ENCODE measurements around the gene ETV5. TPM values are rescaled to one million over a fixed set of nuclear protein-coding genes. Genes with fewer than 3 reads are reported as not detected.

ETV5 gene
- total RNA-seq, 2 donors from 2014 or later: 56.4 to 84.1 TPM

DNA sequence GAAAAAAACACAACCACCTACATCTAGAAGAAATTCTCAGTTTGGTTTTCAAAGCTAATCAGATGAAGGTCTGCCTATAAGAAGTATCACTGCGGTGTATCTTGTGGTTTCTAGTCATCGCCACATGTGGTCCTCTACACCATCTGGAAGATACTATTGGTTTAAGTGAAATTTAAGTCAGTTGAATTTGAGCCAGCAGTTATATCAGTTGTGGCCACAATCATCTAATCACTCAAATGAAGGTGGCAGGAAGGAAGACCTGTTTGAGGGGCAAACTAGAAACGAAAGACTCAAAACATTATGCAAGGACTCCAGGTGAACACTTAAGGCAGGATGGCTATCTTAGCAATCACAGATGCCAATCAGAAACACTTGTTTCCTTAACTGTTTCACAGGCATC is 48.7 kb downstream of the ETV5 start:
- peaks cover 85% of the 10 kb centered on the region for H3K36me3 Mint-ChIP-seq (ENCODE audit: low read depth)

DNA sequence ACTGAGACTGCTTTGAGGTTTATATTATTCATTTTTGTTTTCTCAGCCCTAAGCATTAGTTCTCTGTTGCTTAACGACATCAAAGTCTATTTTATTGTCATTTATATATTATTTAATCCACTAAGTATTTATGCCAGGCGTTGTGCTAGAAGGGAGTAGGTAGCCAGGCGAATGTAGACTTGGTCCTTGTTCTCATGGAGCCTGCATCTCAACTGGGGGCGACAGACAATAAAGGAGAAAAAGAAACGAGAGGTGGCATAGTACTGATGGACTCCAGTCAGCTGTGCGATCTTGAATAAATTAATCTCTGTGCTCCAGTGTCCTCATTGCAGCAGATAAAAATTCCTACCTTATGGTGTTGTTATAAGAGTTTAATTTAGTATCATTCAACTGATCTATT is 49.7 kb downstream of the ETV5 start:
- Histone ChIP-seq H3K4me3 (ENCODE audit: low read length) (no peak overlapping the region), H3K36me3 (ENCODE audit: control insufficient read depth, insufficient read depth, low read length) (peaks cover 71% of the 10 kb centered on the region), H3K4me1 (ENCODE audit: control insufficient read depth, insufficient read depth, low read length) (no peaks in the 10 kb centered on the region), H3K9me3 (ENCODE audit: control insufficient read depth, low read length) (no peaks in the 10 kb centered on the region), H3K27ac (ENCODE audit: low read depth, low read length) (no peak overlapping the region), H3K9ac (ENCODE audit: extremely low read depth, low read length, poor library complexity, severe bottlenecking) (no peak overlapping the region), H3K27me3 (ENCODE audit: control insufficient read depth, insufficient read depth, low read length, poor library complexity, severe bottlenecking) (no peaks in the 10 kb centered on the region)
- no peak overlapping the region for H3K4me3 Mint-ChIP-seq
- TF ChIP-seq, protein P1, sequence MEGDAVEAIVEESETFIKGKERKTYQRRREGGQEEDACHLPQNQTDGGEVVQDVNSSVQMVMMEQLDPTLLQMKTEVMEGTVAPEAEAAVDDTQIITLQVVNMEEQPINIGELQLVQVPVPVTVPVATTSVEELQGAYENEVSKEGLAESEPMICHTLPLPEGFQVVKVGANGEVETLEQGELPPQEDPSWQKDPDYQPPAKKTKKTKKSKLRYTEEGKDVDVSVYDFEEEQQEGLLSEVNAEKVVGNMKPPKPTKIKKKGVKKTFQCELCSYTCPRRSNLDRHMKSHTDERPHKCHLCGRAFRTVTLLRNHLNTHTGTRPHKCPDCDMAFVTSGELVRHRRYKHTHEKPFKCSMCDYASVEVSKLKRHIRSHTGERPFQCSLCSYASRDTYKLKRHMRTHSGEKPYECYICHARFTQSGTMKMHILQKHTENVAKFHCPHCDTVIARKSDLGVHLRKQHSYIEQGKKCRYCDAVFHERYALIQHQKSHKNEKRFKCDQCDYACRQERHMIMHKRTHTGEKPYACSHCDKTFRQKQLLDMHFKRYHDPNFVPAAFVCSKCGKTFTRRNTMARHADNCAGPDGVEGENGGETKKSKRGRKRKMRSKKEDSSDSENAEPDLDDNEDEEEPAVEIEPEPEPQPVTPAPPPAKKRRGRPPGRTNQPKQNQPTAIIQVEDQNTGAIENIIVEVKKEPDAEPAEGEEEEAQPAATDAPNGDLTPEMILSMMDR (conservative IDR thresholded peaks at IDR 0.05): no peak
- peaks cover 82% of the 10 kb centered on the region for H3K36me3 Mint-ChIP-seq (ENCODE audit: low read depth)
- H3K27ac Mint-ChIP-seq: no peak overlapping the region
- DNase-seq: no peak
- WGBS, 2 experiments (ENCODE audit: insufficient coverage in 1 of 2, insufficient read length in 1 of 2): 91 to 100% methylated on average over 3 to 5 of the region's 6 CpGs
- H3K4me1 Mint-ChIP-seq: no peaks in the 10 kb centered on the region
- H3K27me3 Mint-ChIP-seq (ENCODE audit: insufficient read depth): no peaks in the 10 kb centered on the region
- H3K9me3 Mint-ChIP-seq: no peaks in the 10 kb centered on the region

More for the DNA sequence above, 48.7 kb downstream of the ETV5 start:
- H3K27me3 Mint-ChIP-seq (ENCODE audit: insufficient read depth): no peaks in the 10 kb centered on the region
- no peak overlapping the region for H3K4me3 Mint-ChIP-seq
- 96 to 100% methylated on average over 2 to 3 of the region's 3 CpGs for WGBS, 2 experiments (ENCODE audit: insufficient coverage in 1 of 2, insufficient read length in 1 of 2)
- H3K36me3 ChIP-seq (ENCODE audit: control insufficient read depth, insufficient read depth, low read length): peaks cover 73% of the 10 kb centered on the region
- H3K27me3 ChIP-seq (ENCODE audit: control insufficient read depth, insufficient read depth, low read length, poor library complexity, severe bottlenecking): no peaks in the 10 kb centered on the region
- H3K4me1 Mint-ChIP-seq: no peaks in the 10 kb centered on the region
- H3K4me1 ChIP-seq (ENCODE audit: control insufficient read depth, insufficient read depth, low read length): no peaks in the 10 kb centered on the region
- H3K9ac ChIP-seq (ENCODE audit: extremely low read depth, low read length, poor library complexity, severe bottlenecking): no peak overlapping the region
- H3K9me3 Mint-ChIP-seq: no peaks in the 10 kb centered on the region
- no peak overlapping the region for H3K4me3 ChIP-seq (ENCODE audit: low read length)
- no peak overlapping the region for H3K27ac ChIP-seq (ENCODE audit: low read depth, low read length)
- H3K27ac Mint-ChIP-seq: no peak overlapping the region
- DNase-seq: no peak
- TF ChIP-seq, protein P1 (conservative IDR thresholded peaks at IDR 0.05): no peak
- no peaks in the 10 kb centered on the region for H3K9me3 ChIP-seq (ENCODE audit: control insufficient read depth, low read length)

DNA sequence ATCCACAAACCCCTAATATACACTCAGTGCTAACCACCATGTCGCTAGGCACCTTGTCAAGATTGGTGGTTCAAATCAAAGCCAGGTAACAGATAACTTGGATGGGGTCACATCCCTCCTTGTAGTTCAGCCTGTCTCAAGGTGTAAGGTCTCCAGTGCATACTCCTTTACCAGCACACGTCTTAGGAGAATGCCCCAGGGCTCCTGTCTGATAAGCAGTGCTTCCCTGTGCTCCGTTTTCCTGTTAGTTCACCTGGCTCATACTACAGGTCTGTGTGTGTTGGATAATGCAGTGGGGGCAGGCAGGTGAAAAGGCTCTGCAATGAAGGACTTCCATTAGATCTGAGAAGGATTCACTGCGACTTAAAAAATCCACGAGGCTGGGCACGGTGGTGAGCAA is 50.7 kb downstream of the ETV5 start:
- H3K4me3 Mint-ChIP-seq: no peak overlapping the region
- no peaks in the 10 kb centered on the region for H3K27me3 Mint-ChIP-seq (ENCODE audit: insufficient read depth)
- TF ChIP-seq, protein P1 (conservative IDR thresholded peaks at IDR 0.05): no peak
- H3K9ac ChIP-seq (ENCODE audit: extremely low read depth, low read length, poor library complexity, severe bottlenecking): no peak overlapping the region
- peak overlapping the region; percentile 50 for H3K27ac Mint-ChIP-seq
- no peaks in the 10 kb centered on the region for H3K27me3 ChIP-seq (ENCODE audit: control insufficient read depth, insufficient read depth, low read length, poor library complexity, severe bottlenecking)
- no peak overlapping the region for H3K4me3 ChIP-seq (ENCODE audit: low read length)
- no peaks in the 10 kb centered on the region for H3K9me3 ChIP-seq (ENCODE audit: control insufficient read depth, low read length)
- peaks cover 74% of the 10 kb centered on the region for H3K36me3 ChIP-seq (ENCODE audit: control insufficient read depth, insufficient read depth, low read length)
- no peaks in the 10 kb centered on the region for H3K4me1 Mint-ChIP-seq
- peaks cover 81% of the 10 kb centered on the region for H3K36me3 Mint-ChIP-seq (ENCODE audit: low read depth)
- WGBS, 2 experiments (ENCODE audit: insufficient coverage in 1 of 2, insufficient read length in 1 of 2): 93 to 100% methylated on average over 4 to 6 of the region's 6 CpGs
- no peak for DNase-seq
- H3K9me3 Mint-ChIP-seq: no peaks in the 10 kb centered on the region
- H3K27ac ChIP-seq (ENCODE audit: low read depth, low read length): no peak overlapping the region
- H3K4me1 ChIP-seq (ENCODE audit: control insufficient read depth, insufficient read depth, low read length): no peaks in the 10 kb centered on the region

All from endodermal cell (in vitro differentiated cells).